Coronary artery (tissue), 2 donors: ENCODE data around the gene CTDP1.

Source experiments
- DNase-seq: peaks from one replicate; pipeline ENCODE4 v3.0.0-alpha.2; 2017; ENCODE audit warnings: low spot score
- H3K27ac ChIP-seq, 2 donors: fragments of 200-600 bp; sonication (generic); one replicate each; pipeline ENCODE4 v1.5.1; 2016 to 2019
- H3K4me3 ChIP-seq: fragments of 200-600 bp; sonication (generic); 2 replicates; pipeline ENCODE4 v1.5.1; 2016; ENCODE audit warnings: mild to moderate bottlenecking, moderate library complexity
- CTCF ChIP-seq: fragments of 200-600 bp; sonication (generic); IDR thresholded peaks from one replicate; pipeline ENCODE4 v1.5.1; 2019; ENCODE audit warnings: antibody characterized with exemption

CTDP1 gene

GRCh38 chr18:79645291-79645983, 34.2 kb upstream of the CTDP1 start:
- DNase-seq = no peak
- no peak overlapping the region for H3K27ac ChIP-seq
- TF ChIP-seq CTCF = no peak

GRCh38 chr18:79647307-79647706, 32.3 kb upstream of the CTDP1 start:
- no peak overlapping the region for H3K4me3 ChIP-seq
- no peak for TF ChIP-seq CTCF
- no peak overlapping the region for H3K27ac ChIP-seq
- DNase-seq = no peak

More at GRCh38 chr18:79645291-79645983, 34.2 kb upstream of the CTDP1 start:
- no peak overlapping the region for H3K4me3 ChIP-seq

- no peak for DNase-seq
- Histone ChIP-seq H3K4me3 (no peak overlapping the region), H3K27ac (no peak overlapping the region)
- TF ChIP-seq CTCF = no peak
These were observed 28.6 kb upstream of the CTDP1 start for GRCh38 chr18:79650959-79651358.

- Histone ChIP-seq H3K4me3 (no peak overlapping the region), H3K27ac (no peak overlapping the region)
- no peak for DNase-seq
- no peak for TF ChIP-seq CTCF
These were observed 22.1 kb upstream of the CTDP1 start for GRCh38 chr18:79657342-79657996.

- DNase-seq = no peak
- Histone ChIP-seq H3K27ac (no peak overlapping the region), H3K4me3 (no peak overlapping the region)
- TF ChIP-seq CTCF = no peak
These were observed 21.2 kb upstream of the CTDP1 start for GRCh38 chr18:79658366-79658765.

GRCh38 chr18:79659733-79660132, 19.9 kb upstream of the CTDP1 start:
- no peak for TF ChIP-seq CTCF
- Histone ChIP-seq H3K4me3 (no peak overlapping the region), H3K27ac (no peak overlapping the region)
- DNase-seq = no peak

- no peak for TF ChIP-seq CTCF
- no peak for DNase-seq
- no peak overlapping the region for H3K27ac ChIP-seq
- no peak overlapping the region for H3K4me3 ChIP-seq
These were observed 17.6 kb upstream of the CTDP1 start for GRCh38 chr18:79662034-79662433.
